ENCODE measurements around the gene CCDC86.
"Not testable (repeated sequence)": the region's sequence is repeated elsewhere in the genome, so short reads cannot be mapped to it uniquely, and the experiment has no call there.

The CCDC86 gene

GRCh38 chr11:60841797-60842667 is at the start of gene CCDC86:
Gene CCDC86, plus strand, starts transcription at chr11:60842113. Its CDS starts 12 bp downstream, at chr11:60842125.
- in situ Hi-C loops (cut with MboI; ENCODE audit: low sequenced_read_pairs): loop anchor here (25.0 kb wide), 1 partner anchor 345 kb away; no protein-coding TSS in a partner anchor

GRCh38 chr11:60792521-60792920 is 49.4 kb upstream of the CCDC86 start:
- in situ Hi-C loops (cut with MboI; ENCODE audit: low sequenced_read_pairs): no loop called here

GRCh38 chr11:60795291-60795690 is 46.6 kb upstream of the CCDC86 start:
- in situ Hi-C loops (cut with MboI; ENCODE audit: low sequenced_read_pairs): no loop called here

- in situ Hi-C loops (cut with MboI; ENCODE audit: low sequenced_read_pairs): no loop called here
These were observed 43.9 kb upstream of the CCDC86 start for GRCh38 chr11:60797846-60798630.

GRCh38 chr11:60798631-60799030 is 43.3 kb upstream of the CCDC86 start:
- in situ Hi-C loops (cut with MboI; ENCODE audit: low sequenced_read_pairs): no loop called here

- in situ Hi-C loops (cut with MboI; ENCODE audit: low sequenced_read_pairs): no loop called here
These were observed 40.7 kb upstream of the CCDC86 start for GRCh38 chr11:60801194-60801593.

GRCh38 chr11:60803273-60803936 is 38.5 kb upstream of the CCDC86 start:
- in situ Hi-C loops (cut with MboI; ENCODE audit: low sequenced_read_pairs): no loop called here

GRCh38 chr11:60809249-60809648 is 32.7 kb upstream of the CCDC86 start:
- in situ Hi-C loops (cut with MboI; ENCODE audit: low sequenced_read_pairs): no loop called here

GRCh38 chr11:60809691-60810090 is 32.2 kb upstream of the CCDC86 start:
- in situ Hi-C loops (cut with MboI; ENCODE audit: low sequenced_read_pairs): no loop called here

- in situ Hi-C loops (cut with MboI; ENCODE audit: low sequenced_read_pairs): no loop called here
These were observed 31.8 kb upstream of the CCDC86 start for GRCh38 chr11:60810151-60810550.

GRCh38 chr11:60810569-60810968 is 31.3 kb upstream of the CCDC86 start:
- in situ Hi-C loops (cut with MboI; ENCODE audit: low sequenced_read_pairs): no loop called here

- in situ Hi-C loops (cut with MboI; ENCODE audit: low sequenced_read_pairs): no loop called here
These were observed 28.6 kb upstream of the CCDC86 start for GRCh38 chr11:60813324-60813723.

- in situ Hi-C loops (cut with MboI; ENCODE audit: low sequenced_read_pairs): no loop called here
These were observed 27.8 kb upstream of the CCDC86 start for GRCh38 chr11:60814112-60814511.

GRCh38 chr11:60816590-60817157 is 25.2 kb upstream of the CCDC86 start:
- in situ Hi-C loops (cut with MboI; ENCODE audit: low sequenced_read_pairs): no loop called here

- in situ Hi-C loops (cut with MboI; ENCODE audit: low sequenced_read_pairs): no loop called here
These were observed 23.9 kb upstream of the CCDC86 start for GRCh38 chr11:60818057-60818456.

- in situ Hi-C loops (cut with MboI; ENCODE audit: low sequenced_read_pairs): no loop called here
These were observed 19.9 kb upstream of the CCDC86 start for GRCh38 chr11:60821827-60822599.

- in situ Hi-C loops (cut with MboI; ENCODE audit: low sequenced_read_pairs): not testable (repeated sequence)
These were observed 18.1 kb upstream of the CCDC86 start for GRCh38 chr11:60823745-60824306.

GRCh38 chr11:60825118-60825517 is 16.8 kb upstream of the CCDC86 start:
- in situ Hi-C loops (cut with MboI; ENCODE audit: low sequenced_read_pairs): loop anchor here (25.0 kb wide), 1 partner anchor 362 kb away; no protein-coding TSS in a partner anchor

GRCh38 chr11:60825790-60826189 is 16.1 kb upstream of the CCDC86 start:
- in situ Hi-C loops (cut with MboI; ENCODE audit: low sequenced_read_pairs): loop anchor here (25.0 kb wide), 1 partner anchor 362 kb away; no protein-coding TSS in a partner anchor
